ENCODE results near the gene EPB41L5.

DNA sequence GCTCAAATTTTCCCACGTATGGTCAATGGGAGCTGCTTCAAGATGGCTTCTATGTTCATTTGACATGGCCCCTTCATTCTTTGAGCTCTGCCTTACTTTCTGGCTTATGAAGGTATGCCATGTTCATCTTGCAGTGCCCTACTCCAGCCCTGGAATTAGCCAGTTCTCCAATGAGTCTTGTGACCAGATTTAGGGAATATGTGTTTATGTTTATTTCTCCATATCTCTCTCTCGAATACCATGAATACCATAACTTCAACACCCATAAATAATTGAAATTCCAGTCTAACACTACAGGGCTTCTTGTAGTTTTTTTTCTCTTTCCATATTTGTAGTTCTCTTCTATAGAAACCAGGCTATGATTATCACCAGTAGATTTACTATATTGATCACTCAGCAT is 39.7 kb downstream of the EPB41L5 start:
- no peak for TF ChIP-seq GATA2 (IDR thresholded peaks at IDR 0.05; ENCODE audit: low read depth, low read length)
- no peak for TF ChIP-seq GATA3 (IDR thresholded peaks at IDR 0.05; ENCODE audit: low read depth, low read length)

All from SH-SY5Y (cell line).